Measurements from ENCODE around the gene SELL.
A peak's percentile ranks its signal among the peaks of the same experiment; 100 is the strongest.
"Not testable (repeated sequence)": the region's sequence is repeated elsewhere in the genome, so short reads cannot be mapped to it uniquely, and the experiment has no call there.

Gene SELL

DNA sequence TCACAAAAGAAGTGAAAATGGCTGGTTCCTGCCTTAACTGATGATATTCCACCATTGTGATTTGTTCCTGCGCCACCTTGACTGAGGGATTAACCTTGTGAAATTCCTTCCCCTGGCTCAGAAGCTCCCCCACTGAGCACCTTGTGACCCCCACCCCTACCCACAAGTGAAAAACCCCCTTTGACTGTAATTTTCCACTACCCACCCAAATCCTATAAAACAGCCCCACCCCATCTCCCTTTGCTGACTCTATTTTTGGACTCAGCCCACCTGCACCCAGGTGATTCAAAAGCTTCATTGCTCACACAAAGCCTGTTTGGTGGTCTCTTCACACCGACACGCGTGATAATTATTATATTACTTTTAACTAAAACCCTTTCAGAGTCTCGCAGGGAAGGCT is 23.0 kb downstream of the SELL start:
- not testable (repeated sequence) for H3K36me3 ChIP-seq (ENCODE audit: control insufficient read depth, insufficient read depth, low read length); H4K8ac ChIP-seq (ENCODE audit: low read depth, low read length); H3K27me3 ChIP-seq (ENCODE audit: insufficient read depth, low read length, poor library complexity); H3K79me2 ChIP-seq (ENCODE audit: control insufficient read depth, insufficient read depth, low read length); H3K56ac ChIP-seq (ENCODE audit: low read length); H2BK5ac ChIP-seq (ENCODE audit: low read length); H3K18ac ChIP-seq (ENCODE audit: low read length); H3K23ac ChIP-seq (ENCODE audit: low read length); H3K4me1 ChIP-seq (ENCODE audit: control insufficient read depth, low read depth, low read length); H2BK15ac ChIP-seq (replicated peaks; ENCODE audit: low read depth); H3K27ac ChIP-seq (ENCODE audit: low read depth, low read length); H4K5ac ChIP-seq (ENCODE audit: low read length); H3K9ac ChIP-seq (ENCODE audit: low read length); H3K4me2 ChIP-seq (ENCODE audit: low read length); H3K4me3 ChIP-seq (ENCODE audit: low read length); H2BK120ac ChIP-seq (ENCODE audit: low read depth, low read length); H3K79me1 ChIP-seq (ENCODE audit: low read length); DNase-seq; H2AK5ac ChIP-seq (ENCODE audit: low read length); H3K4ac ChIP-seq (ENCODE audit: low read depth, low read length)
- no CpG with 5 or more reads among the region's 5 CpGs for WGBS (ENCODE audit: extremely low coverage, insufficient coverage, low lambda C conversion rate)

DNA sequence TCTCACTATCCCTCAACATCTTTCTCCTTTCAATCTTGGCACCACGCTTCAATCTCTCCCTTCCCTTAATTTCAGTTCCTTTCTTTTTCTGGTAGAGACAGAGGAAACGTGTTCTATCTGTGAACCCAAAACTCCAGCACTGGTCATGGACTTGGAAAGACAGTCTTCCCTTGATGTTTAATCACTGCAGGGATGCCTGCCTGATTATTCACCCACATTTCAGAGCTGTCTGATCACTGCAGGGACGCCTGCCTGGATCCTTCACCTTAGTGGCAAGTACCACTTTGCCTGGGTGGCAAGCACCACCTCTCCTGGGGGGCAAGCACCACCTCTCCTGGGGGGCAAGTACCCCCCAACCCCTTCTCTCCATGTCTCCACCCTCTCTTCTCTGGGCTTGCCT is 27.8 kb downstream of the SELL start:
- Histone ChIP-seq H3K56ac (ENCODE audit: low read length) (no peak overlapping the region), H3K27me3 (ENCODE audit: insufficient read depth, low read length, poor library complexity) (no peaks in the 10 kb centered on the region), H3K36me3 (ENCODE audit: control insufficient read depth, insufficient read depth, low read length) (no peaks in the 10 kb centered on the region), H3K4ac (ENCODE audit: low read depth, low read length) (no peak overlapping the region), H3K79me1 (ENCODE audit: low read length) (no peaks in the 10 kb centered on the region), H2BK120ac (ENCODE audit: low read depth, low read length) (no peak overlapping the region), H3K18ac (ENCODE audit: low read length) (no peak overlapping the region), H2AK5ac (ENCODE audit: low read length) (no peak overlapping the region), H3K4me2 (ENCODE audit: low read length) (no peak overlapping the region), H2BK5ac (ENCODE audit: low read length) (no peak overlapping the region), H3K27ac (ENCODE audit: low read depth, low read length) (no peak overlapping the region), H3K23ac (ENCODE audit: low read length) (no peak overlapping the region), H3K4me3 (ENCODE audit: low read length) (no peak overlapping the region), H3K79me2 (ENCODE audit: control insufficient read depth, insufficient read depth, low read length) (no peaks in the 10 kb centered on the region), H4K8ac (ENCODE audit: low read depth, low read length) (no peak overlapping the region), H3K4me1 (ENCODE audit: control insufficient read depth, low read depth, low read length) (no peaks in the 10 kb centered on the region), H4K5ac (ENCODE audit: low read length) (no peak overlapping the region), H3K9ac (ENCODE audit: low read length) (no peak overlapping the region), H2BK15ac (replicated peaks; ENCODE audit: low read depth) (no peak overlapping the region)
- DNase-seq = no peak
- WGBS (ENCODE audit: extremely low coverage, insufficient coverage, low lambda C conversion rate) = no CpG with 5 or more reads among the region's 3 CpGs

DNA sequence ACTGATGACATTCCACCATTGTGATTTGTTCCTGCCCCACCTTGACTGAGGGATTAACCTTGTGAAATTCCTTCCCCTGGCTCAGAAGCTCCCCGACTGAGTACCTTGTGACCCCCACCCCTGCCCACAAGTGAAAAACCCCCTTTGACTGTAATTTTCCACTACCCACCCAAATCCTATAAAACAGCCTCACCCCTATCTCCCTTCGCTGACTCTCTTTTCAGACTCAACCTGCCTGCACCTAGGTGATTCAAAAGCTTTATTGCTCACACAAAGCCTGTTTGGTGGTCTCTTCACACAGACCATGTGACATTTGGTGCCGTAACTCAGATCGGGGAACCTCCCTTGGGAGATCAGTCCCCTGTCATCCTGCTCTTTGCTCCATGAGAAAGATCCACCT is 28.3 kb downstream of the SELL start:
- H3K79me2 ChIP-seq (ENCODE audit: control insufficient read depth, insufficient read depth, low read length); H2BK15ac ChIP-seq (replicated peaks; ENCODE audit: low read depth); H3K4me2 ChIP-seq (ENCODE audit: low read length); H3K18ac ChIP-seq (ENCODE audit: low read length); H3K56ac ChIP-seq (ENCODE audit: low read length); H3K36me3 ChIP-seq (ENCODE audit: control insufficient read depth, insufficient read depth, low read length); H4K5ac ChIP-seq (ENCODE audit: low read length); H3K4ac ChIP-seq (ENCODE audit: low read depth, low read length); H3K27ac ChIP-seq (ENCODE audit: low read depth, low read length); H2AK5ac ChIP-seq (ENCODE audit: low read length); H4K8ac ChIP-seq (ENCODE audit: low read depth, low read length); H3K4me1 ChIP-seq (ENCODE audit: control insufficient read depth, low read depth, low read length); H3K79me1 ChIP-seq (ENCODE audit: low read length); H3K23ac ChIP-seq (ENCODE audit: low read length); H3K9ac ChIP-seq (ENCODE audit: low read length); H2BK120ac ChIP-seq (ENCODE audit: low read depth, low read length); H3K27me3 ChIP-seq (ENCODE audit: insufficient read depth, low read length, poor library complexity); H2BK5ac ChIP-seq (ENCODE audit: low read length); H3K4me3 ChIP-seq (ENCODE audit: low read length): not testable (repeated sequence)
- WGBS (ENCODE audit: extremely low coverage, insufficient coverage, low lambda C conversion rate) = no CpG with 5 or more reads among the region's 4 CpGs
- peak; percentile 41 for DNase-seq

DNA sequence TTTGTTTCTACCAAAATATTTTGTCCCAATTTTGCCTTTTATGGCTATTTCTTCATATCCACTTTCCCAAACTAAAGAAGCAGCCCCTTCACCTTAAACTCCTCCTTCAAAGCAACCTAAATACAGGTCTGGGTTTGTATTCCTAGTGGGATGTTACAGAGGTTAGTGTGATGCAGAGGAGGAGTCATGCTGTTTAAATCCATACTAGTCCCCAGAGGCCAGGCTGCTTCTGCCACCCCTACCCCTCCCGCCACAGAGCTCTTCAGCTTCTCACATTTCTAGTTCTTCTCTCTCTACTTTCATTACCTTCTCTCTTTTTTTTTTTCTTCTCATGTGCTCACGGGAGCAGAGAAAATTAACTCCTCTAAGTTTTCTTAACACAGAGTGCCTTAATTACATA is 29.3 kb downstream of the SELL start:
- WGBS (ENCODE audit: extremely low coverage, insufficient coverage, low lambda C conversion rate) = no CpG with 5 or more reads among the region's 2 CpGs
- Histone ChIP-seq H3K18ac (ENCODE audit: low read length) (no peak overlapping the region), H2BK15ac (replicated peaks; ENCODE audit: low read depth) (no peak overlapping the region), H2BK5ac (ENCODE audit: low read length) (no peak overlapping the region), H4K5ac (ENCODE audit: low read length) (no peak overlapping the region), H3K9ac (ENCODE audit: low read length) (no peak overlapping the region), H3K79me1 (ENCODE audit: low read length) (no peaks in the 10 kb centered on the region), H3K27me3 (ENCODE audit: insufficient read depth, low read length, poor library complexity) (no peaks in the 10 kb centered on the region), H3K4ac (ENCODE audit: low read depth, low read length) (no peak overlapping the region), H2BK120ac (ENCODE audit: low read depth, low read length) (no peak overlapping the region), H3K4me1 (ENCODE audit: control insufficient read depth, low read depth, low read length) (no peaks in the 10 kb centered on the region), H3K79me2 (ENCODE audit: control insufficient read depth, insufficient read depth, low read length) (no peaks in the 10 kb centered on the region), H3K4me2 (ENCODE audit: low read length) (no peak overlapping the region), H3K36me3 (ENCODE audit: control insufficient read depth, insufficient read depth, low read length) (no peaks in the 10 kb centered on the region), H3K4me3 (ENCODE audit: low read length) (no peak overlapping the region), H3K27ac (ENCODE audit: low read depth, low read length) (no peak overlapping the region), H3K56ac (ENCODE audit: low read length) (no peak overlapping the region), H3K23ac (ENCODE audit: low read length) (no peak overlapping the region), H2AK5ac (ENCODE audit: low read length) (no peak overlapping the region), H4K8ac (ENCODE audit: low read depth, low read length) (no peak overlapping the region)
- DNase-seq = no peak

DNA sequence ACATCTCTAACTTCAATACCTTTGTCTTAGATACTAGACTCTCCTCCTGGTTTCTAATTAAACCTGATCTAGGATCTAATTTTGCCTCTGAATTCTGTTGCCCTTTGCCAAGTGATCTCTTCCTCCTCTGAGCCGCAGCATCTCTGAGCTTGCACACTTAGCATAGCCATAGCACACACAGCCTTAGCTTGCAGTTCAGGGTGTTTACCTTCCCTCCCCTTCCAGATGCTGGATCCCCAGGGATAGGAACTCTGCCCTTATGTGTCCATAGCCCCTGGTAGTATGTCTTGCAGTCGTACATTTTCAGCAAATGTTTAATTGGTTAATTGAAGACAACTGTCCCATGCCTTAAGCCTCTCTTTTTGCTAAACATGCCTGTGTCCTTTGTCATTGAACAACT is 30.3 kb downstream of the SELL start:
- H3K4me2 ChIP-seq (ENCODE audit: low read length) = no peak overlapping the region
- H2BK15ac ChIP-seq (replicated peaks; ENCODE audit: low read depth) = no peak overlapping the region
- H3K56ac ChIP-seq (ENCODE audit: low read length) = no peak overlapping the region
- no peak overlapping the region for H2AK5ac ChIP-seq (ENCODE audit: low read length)
- H4K8ac ChIP-seq (ENCODE audit: low read depth, low read length) = no peak overlapping the region
- no peaks in the 10 kb centered on the region for H3K36me3 ChIP-seq (ENCODE audit: control insufficient read depth, insufficient read depth, low read length)
- WGBS (ENCODE audit: extremely low coverage, insufficient coverage, low lambda C conversion rate) = no CpG with 5 or more reads among the region's 2 CpGs
- no peaks in the 10 kb centered on the region for H3K79me2 ChIP-seq (ENCODE audit: control insufficient read depth, insufficient read depth, low read length)
- no peak overlapping the region for H3K9ac ChIP-seq (ENCODE audit: low read length)
- no peak overlapping the region for H3K23ac ChIP-seq (ENCODE audit: low read length)
- no peak overlapping the region for H2BK120ac ChIP-seq (ENCODE audit: low read depth, low read length)
- no peak overlapping the region for H4K5ac ChIP-seq (ENCODE audit: low read length)
- no peak overlapping the region for H3K4ac ChIP-seq (ENCODE audit: low read depth, low read length)
- no peaks in the 10 kb centered on the region for H3K27me3 ChIP-seq (ENCODE audit: insufficient read depth, low read length, poor library complexity)
- no peaks in the 10 kb centered on the region for H3K79me1 ChIP-seq (ENCODE audit: low read length)
- no peak overlapping the region for H3K27ac ChIP-seq (ENCODE audit: low read depth, low read length)
- H2BK5ac ChIP-seq (ENCODE audit: low read length) = no peak overlapping the region
- H3K18ac ChIP-seq (ENCODE audit: low read length) = no peak overlapping the region
- no peak overlapping the region for H3K4me3 ChIP-seq (ENCODE audit: low read length)
- no peaks in the 10 kb centered on the region for H3K4me1 ChIP-seq (ENCODE audit: control insufficient read depth, low read depth, low read length)
- DNase-seq = no peak

DNA sequence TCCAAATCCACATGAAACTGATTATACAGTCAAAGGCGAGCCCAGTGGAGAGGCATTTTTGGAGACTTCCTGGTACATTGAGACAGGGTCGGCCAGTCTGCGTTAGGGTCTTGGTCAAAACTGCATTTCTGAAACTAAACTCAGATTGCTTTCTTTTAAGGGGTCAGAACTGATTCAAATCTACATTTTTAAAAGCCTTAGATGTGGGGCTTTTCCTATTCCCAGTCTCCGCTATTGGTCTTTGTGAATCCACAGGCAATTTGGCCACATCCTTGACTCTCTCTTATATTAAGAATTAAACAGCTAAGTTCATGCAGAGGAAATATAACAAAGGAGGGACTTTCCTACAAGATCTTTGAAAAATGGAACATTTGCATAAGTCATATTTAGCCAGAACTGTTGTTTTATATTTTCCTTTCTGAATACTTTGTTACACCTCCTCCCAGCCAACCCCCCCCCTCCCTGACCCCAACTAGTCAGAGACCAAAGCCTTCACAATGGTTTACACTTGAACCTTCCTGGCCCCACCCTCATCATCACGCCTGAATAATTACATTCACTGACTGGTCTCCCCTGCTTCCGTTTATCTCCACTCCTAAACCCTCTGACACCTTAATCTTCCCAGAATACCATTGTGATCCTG is 30.9 kb downstream of the SELL start:
- H3K9ac ChIP-seq (ENCODE audit: low read length) = no peak overlapping the region
- H3K4me2 ChIP-seq (ENCODE audit: low read length) = no peak overlapping the region
- H2BK15ac ChIP-seq (replicated peaks; ENCODE audit: low read depth) = no peak overlapping the region
- H3K27ac ChIP-seq (ENCODE audit: low read depth, low read length) = no peak overlapping the region
- no peaks in the 10 kb centered on the region for H3K79me1 ChIP-seq (ENCODE audit: low read length)
- no peak overlapping the region for H2BK120ac ChIP-seq (ENCODE audit: low read depth, low read length)
- H3K56ac ChIP-seq (ENCODE audit: low read length) = no peak overlapping the region
- no peak overlapping the region for H3K23ac ChIP-seq (ENCODE audit: low read length)
- H3K4me1 ChIP-seq (ENCODE audit: control insufficient read depth, low read depth, low read length) = no peaks in the 10 kb centered on the region
- H4K5ac ChIP-seq (ENCODE audit: low read length) = no peak overlapping the region
- H4K8ac ChIP-seq (ENCODE audit: low read depth, low read length) = no peak overlapping the region
- no peak overlapping the region for H3K4me3 ChIP-seq (ENCODE audit: low read length)
- no peaks in the 10 kb centered on the region for H3K79me2 ChIP-seq (ENCODE audit: control insufficient read depth, insufficient read depth, low read length)
- no peak overlapping the region for H2AK5ac ChIP-seq (ENCODE audit: low read length)
- WGBS (ENCODE audit: extremely low coverage, insufficient coverage, low lambda C conversion rate) = no CpG with 5 or more reads among the region's 6 CpGs
- no peaks in the 10 kb centered on the region for H3K27me3 ChIP-seq (ENCODE audit: insufficient read depth, low read length, poor library complexity)
- H3K18ac ChIP-seq (ENCODE audit: low read length) = no peak overlapping the region
- no peaks in the 10 kb centered on the region for H3K36me3 ChIP-seq (ENCODE audit: control insufficient read depth, insufficient read depth, low read length)
- no peak overlapping the region for H2BK5ac ChIP-seq (ENCODE audit: low read length)
- no peak for DNase-seq
- H3K4ac ChIP-seq (ENCODE audit: low read depth, low read length) = no peak overlapping the region

All from mesendoderm (in vitro differentiated cells).